ENCODE results near the gene FRMPD4. TPM values are rescaled to one million over a fixed set of nuclear protein-coding genes. Genes with fewer than 3 reads are reported as not detected.

FRMPD4 gene
- total RNA-seq, 1 donor from 2014 or later, result 1.7 TPM

- H3K27me3 Mint-ChIP-seq (ENCODE audit: unreplicated experiment), result no peaks in the 10 kb centered on the region
- peaks cover 22% of the 10 kb centered on the region for H3K9me3 Mint-ChIP-seq (ENCODE audit: unreplicated experiment)
- H3K27ac Mint-ChIP-seq (ENCODE audit: unreplicated experiment), result no peak overlapping the region
- H3K36me3 Mint-ChIP-seq (ENCODE audit: unreplicated experiment), result no peaks in the 10 kb centered on the region
- H3K4me1 Mint-ChIP-seq (ENCODE audit: unreplicated experiment), result peaks cover 4% of the 10 kb centered on the region
- no peak overlapping the region for H3K4me3 Mint-ChIP-seq (ENCODE audit: unreplicated experiment)
- TF ChIP-seq, protein P1, sequence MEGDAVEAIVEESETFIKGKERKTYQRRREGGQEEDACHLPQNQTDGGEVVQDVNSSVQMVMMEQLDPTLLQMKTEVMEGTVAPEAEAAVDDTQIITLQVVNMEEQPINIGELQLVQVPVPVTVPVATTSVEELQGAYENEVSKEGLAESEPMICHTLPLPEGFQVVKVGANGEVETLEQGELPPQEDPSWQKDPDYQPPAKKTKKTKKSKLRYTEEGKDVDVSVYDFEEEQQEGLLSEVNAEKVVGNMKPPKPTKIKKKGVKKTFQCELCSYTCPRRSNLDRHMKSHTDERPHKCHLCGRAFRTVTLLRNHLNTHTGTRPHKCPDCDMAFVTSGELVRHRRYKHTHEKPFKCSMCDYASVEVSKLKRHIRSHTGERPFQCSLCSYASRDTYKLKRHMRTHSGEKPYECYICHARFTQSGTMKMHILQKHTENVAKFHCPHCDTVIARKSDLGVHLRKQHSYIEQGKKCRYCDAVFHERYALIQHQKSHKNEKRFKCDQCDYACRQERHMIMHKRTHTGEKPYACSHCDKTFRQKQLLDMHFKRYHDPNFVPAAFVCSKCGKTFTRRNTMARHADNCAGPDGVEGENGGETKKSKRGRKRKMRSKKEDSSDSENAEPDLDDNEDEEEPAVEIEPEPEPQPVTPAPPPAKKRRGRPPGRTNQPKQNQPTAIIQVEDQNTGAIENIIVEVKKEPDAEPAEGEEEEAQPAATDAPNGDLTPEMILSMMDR (IDR thresholded peaks at IDR 0.05), result no peak
- DNase-seq (ENCODE audit: extremely low spot score, unreplicated experiment), result no peak
Observed at GRCh38 chrX:12228862-12229261, 90.6 kb downstream of the FRMPD4 start.

GRCh38 chrX:12229986-12230385 is 91.7 kb downstream of the FRMPD4 start:
- Mint-ChIP-seq H3K27ac (ENCODE audit: unreplicated experiment) (no peak overlapping the region), H3K9me3 (ENCODE audit: unreplicated experiment) (peaks cover 21% of the 10 kb centered on the region), H3K27me3 (ENCODE audit: unreplicated experiment) (no peaks in the 10 kb centered on the region), H3K36me3 (ENCODE audit: unreplicated experiment) (no peaks in the 10 kb centered on the region), H3K4me1 (ENCODE audit: unreplicated experiment) (peaks cover 2% of the 10 kb centered on the region), H3K4me3 (ENCODE audit: unreplicated experiment) (no peak overlapping the region)
- DNase-seq (ENCODE audit: extremely low spot score, unreplicated experiment), result no peak
- TF ChIP-seq, protein P1 (IDR thresholded peaks at IDR 0.05), result no peak

DNA sequence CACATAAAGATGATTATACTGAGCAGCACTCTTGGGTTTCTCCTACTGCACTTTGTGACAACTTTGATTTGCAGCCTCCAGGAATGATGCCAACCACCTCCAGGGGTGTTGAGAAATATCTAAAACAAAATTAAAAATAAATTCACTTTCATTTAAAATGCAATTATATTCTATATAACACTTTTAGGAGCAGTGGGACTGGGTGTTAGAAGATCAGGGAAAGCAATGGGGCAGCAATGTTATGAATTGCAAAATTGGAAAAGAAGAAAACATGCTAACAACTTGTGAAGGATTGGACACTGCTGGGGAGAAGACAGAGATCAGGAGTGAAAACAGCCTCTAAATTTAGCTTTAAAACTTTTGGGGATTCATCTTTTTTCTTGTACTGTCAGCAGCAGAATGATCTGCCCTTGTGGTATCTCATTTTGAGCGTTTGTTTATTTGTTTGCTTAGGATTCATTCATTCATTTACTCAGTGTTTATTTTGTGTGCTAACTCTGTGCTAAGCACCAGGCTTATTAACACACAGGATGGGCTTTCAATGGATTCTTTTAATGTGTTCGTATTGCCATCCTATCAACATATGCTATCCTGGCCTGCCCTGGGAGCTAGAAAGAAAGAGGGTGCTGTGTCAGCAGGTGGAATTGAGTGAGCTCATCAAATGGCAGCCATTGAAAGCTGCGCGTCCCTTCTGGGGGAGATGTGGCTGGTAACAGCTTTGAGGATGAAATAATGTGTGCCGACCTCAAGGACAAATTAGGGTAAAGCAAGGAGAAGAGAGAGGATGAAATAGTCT is 96.5 kb downstream of the FRMPD4 start:
- Mint-ChIP-seq H3K4me3 (ENCODE audit: unreplicated experiment) (no peak overlapping the region), H3K27me3 (ENCODE audit: unreplicated experiment) (no peaks in the 10 kb centered on the region), H3K4me1 (ENCODE audit: unreplicated experiment) (peaks cover 2% of the 10 kb centered on the region), H3K27ac (ENCODE audit: unreplicated experiment) (no peak overlapping the region), H3K9me3 (ENCODE audit: unreplicated experiment) (peaks cover 16% of the 10 kb centered on the region), H3K36me3 (ENCODE audit: unreplicated experiment) (no peaks in the 10 kb centered on the region)
- DNase-seq (ENCODE audit: extremely low spot score, unreplicated experiment), result no peak
- TF ChIP-seq, protein P1 (IDR thresholded peaks at IDR 0.05), result no peak

DNA sequence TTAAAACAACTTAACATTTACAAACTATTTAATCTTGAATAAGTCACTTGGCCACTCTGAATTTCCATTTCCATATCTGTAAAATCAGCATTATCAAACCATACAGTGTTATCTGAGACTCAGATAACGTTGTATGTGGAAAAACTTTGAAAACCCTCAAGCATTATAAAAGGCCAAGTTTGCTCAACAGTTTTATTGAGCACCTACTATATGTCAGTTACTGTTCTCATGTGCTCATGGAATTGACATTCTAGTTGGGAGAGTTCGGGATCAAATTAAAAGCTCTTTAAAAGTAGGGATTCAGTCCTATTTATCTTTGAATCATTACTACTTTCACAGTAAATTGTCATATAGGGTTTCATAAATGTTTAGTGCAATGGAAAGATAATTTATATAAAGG is 97.9 kb downstream of the FRMPD4 start:
- no peak for DNase-seq (ENCODE audit: extremely low spot score, unreplicated experiment)
- Mint-ChIP-seq H3K4me1 (ENCODE audit: unreplicated experiment) (peaks cover 2% of the 10 kb centered on the region), H3K27ac (ENCODE audit: unreplicated experiment) (no peak overlapping the region), H3K9me3 (ENCODE audit: unreplicated experiment) (peaks cover 16% of the 10 kb centered on the region), H3K4me3 (ENCODE audit: unreplicated experiment) (no peak overlapping the region), H3K27me3 (ENCODE audit: unreplicated experiment) (no peaks in the 10 kb centered on the region), H3K36me3 (ENCODE audit: unreplicated experiment) (no peaks in the 10 kb centered on the region)
- TF ChIP-seq, protein P1 (IDR thresholded peaks at IDR 0.05), result no peak

DNA sequence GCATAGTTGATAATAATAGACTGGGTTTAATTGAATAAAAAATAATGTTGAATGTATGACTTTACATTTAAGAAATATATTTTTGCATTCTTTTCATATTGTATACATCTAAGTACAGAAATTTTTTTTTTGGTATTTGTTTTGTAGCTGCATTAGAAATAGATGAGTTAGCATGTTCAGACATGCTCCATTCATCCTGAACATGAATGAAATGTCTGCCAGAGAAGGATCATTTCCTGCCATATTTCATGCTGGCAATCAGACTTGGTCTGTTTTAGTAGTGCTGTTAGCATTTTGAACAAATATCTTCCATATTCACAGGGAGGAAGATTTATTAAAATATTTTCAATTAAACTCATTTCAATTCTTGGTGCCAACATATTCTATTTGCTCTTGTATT is 98.9 kb downstream of the FRMPD4 start:
- peaks cover 10% of the 10 kb centered on the region for H3K9me3 Mint-ChIP-seq (ENCODE audit: unreplicated experiment)
- H3K4me3 Mint-ChIP-seq (ENCODE audit: unreplicated experiment), result no peak overlapping the region
- no peak for DNase-seq (ENCODE audit: extremely low spot score, unreplicated experiment)
- no peaks in the 10 kb centered on the region for H3K27me3 Mint-ChIP-seq (ENCODE audit: unreplicated experiment)
- H3K4me1 Mint-ChIP-seq (ENCODE audit: unreplicated experiment), result peaks cover 2% of the 10 kb centered on the region
- TF ChIP-seq, protein P1 (IDR thresholded peaks at IDR 0.05), result no peak
- H3K27ac Mint-ChIP-seq (ENCODE audit: unreplicated experiment), result no peak overlapping the region
- H3K36me3 Mint-ChIP-seq (ENCODE audit: unreplicated experiment), result no peaks in the 10 kb centered on the region

Data from osteocyte (in vitro differentiated cells).